Liver (tissue), 9 donors: ENCODE results near the gene USP30. TPM values are rescaled to one million over a fixed set of nuclear protein-coding genes. Genes with fewer than 3 reads are reported as not detected.

Source experiments
- DNase-seq: peaks from one replicate; pipeline ENCODE4 v3.0.0-alpha.2; 2017; ENCODE audit warnings: low spot score
- H3K27ac ChIP-seq, 2 donors: one replicate each; pipeline ENCODE4 v1.7.0; 2013; ENCODE audit warnings: inconsistent platforms in 2 of 2, low read length in 2 of 2, control low read depth in 1 of 2, low read depth in 1 of 2, mild to moderate bottlenecking in 1 of 2
- H3K27me3 ChIP-seq, 4 donors: one replicate each; pipeline versions ENCODE4 v1.6.1 to v1.7.0; 2013; ENCODE audit warnings: low read length in 3 of 4, inconsistent platforms in 1 of 4, mild to moderate bottlenecking in 1 of 4, moderate library complexity in 1 of 4; ENCODE audit not compliant: control insufficient read depth in 4 of 4, insufficient read depth in 4 of 4
- H3K36me3 ChIP-seq, 4 donors: one replicate each; pipeline versions ENCODE4 v1.6.1 to v1.7.0; 2013; ENCODE audit warnings: low read length in 3 of 4, mild to moderate bottlenecking in 3 of 4, low read depth in 1 of 4, moderate library complexity in 1 of 4; ENCODE audit not compliant: control insufficient read depth in 4 of 4, insufficient read depth in 3 of 4
- H3K4me1 ChIP-seq, 4 donors: one replicate each; pipeline versions ENCODE4 v1.6.1 to v1.7.0; 2013; ENCODE audit warnings: low read length in 3 of 4, mild to moderate bottlenecking in 3 of 4, moderate library complexity in 1 of 4; ENCODE audit not compliant: control insufficient read depth in 4 of 4, insufficient read depth in 4 of 4
- H3K4me3 ChIP-seq, 3 donors: one replicate each; pipeline versions ENCODE4 v1.6.1 to v1.7.0; 2013; ENCODE audit warnings: low read length in 3 of 3, control low read depth in 1 of 3, low read depth in 1 of 3, mild to moderate bottlenecking in 1 of 3
- H3K9ac ChIP-seq, 2 donors: one replicate each; pipeline ENCODE4 v1.7.0; 2013; ENCODE audit warnings: low read length in 2 of 2, mild to moderate bottlenecking in 2 of 2, moderate library complexity in 2 of 2, control low read depth in 1 of 2, low read depth in 1 of 2
- H3K9me3 ChIP-seq, 4 donors: one replicate each; pipeline versions ENCODE4 v1.6.1 to v1.7.0; 2013; ENCODE audit warnings: low read length in 3 of 4; ENCODE audit not compliant: control insufficient read depth in 4 of 4
- CTCF ChIP-seq: fragments of 150-350 bp; IDR thresholded peaks from 2 replicates; pipeline ENCODE4 v1.5.1; 2017; ENCODE audit warnings: improper control_type of control experiment, low read depth, low read length; ENCODE audit not compliant: missing input control
- EGR1 ChIP-seq, 2 donors: IDR thresholded peaks; 2 replicates each; pipeline ENCODE4 v1.6.1; 2016 to 2018; ENCODE audit warnings: antibody characterized with exemption in 2 of 2, low read depth in 2 of 2
- FOXA1 ChIP-seq: IDR thresholded peaks from 2 replicates; pipeline ENCODE4 v1.6.1; 2016; ENCODE audit warnings: antibody characterized with exemption
- FOXA2 ChIP-seq: IDR thresholded peaks from 2 replicates; pipeline ENCODE4 v1.6.1; 2016; ENCODE audit warnings: antibody characterized with exemption
- GABPA ChIP-seq, 2 donors: IDR thresholded peaks in 1 of 2; conservative IDR thresholded peaks in 1 of 2; 2 replicates each; pipeline ENCODE4 v1.6.1; 2016; ENCODE audit warnings: antibody characterized with exemption in 2 of 2, mild to moderate bottlenecking in 1 of 2, moderate library complexity in 1 of 2
- HNF4A ChIP-seq, 2 donors: conservative IDR thresholded peaks; 2 replicates each; pipeline ENCODE4 v1.6.1; 2016; ENCODE audit warnings: antibody characterized with exemption in 2 of 2, mild to moderate bottlenecking in 2 of 2
- HNF4G ChIP-seq: IDR thresholded peaks from 2 replicates; pipeline ENCODE4 v1.6.1; 2016; ENCODE audit warnings: antibody characterized with exemption
- JUND ChIP-seq, 2 donors: IDR thresholded peaks; 2 replicates each; pipeline ENCODE4 v1.6.1; 2016; ENCODE audit warnings: antibody characterized with exemption in 2 of 2
- MAX ChIP-seq: IDR thresholded peaks from 2 replicates; pipeline ENCODE4 v1.6.1; 2016; ENCODE audit warnings: antibody characterized with exemption
- NR2F2 ChIP-seq: IDR thresholded peaks from 2 replicates; pipeline ENCODE4 v1.6.1; 2016; ENCODE audit warnings: antibody characterized with exemption
- RAD21 ChIP-seq, 2 donors: IDR thresholded peaks; 2 replicates each; pipeline ENCODE4 v1.6.1; 2016; ENCODE audit warnings: antibody characterized with exemption in 2 of 2, mild to moderate bottlenecking in 2 of 2
- RXRA ChIP-seq, 2 donors: IDR thresholded peaks; 2 replicates each; pipeline ENCODE4 v1.6.1; 2017 to 2018; ENCODE audit warnings: antibody characterized with exemption in 2 of 2, mild to moderate bottlenecking in 1 of 2
- SP1 ChIP-seq: IDR thresholded peaks from 2 replicates; pipeline ENCODE4 v1.6.1; 2018; ENCODE audit warnings: antibody characterized with exemption, mild to moderate bottlenecking
- TAF1 ChIP-seq: conservative IDR thresholded peaks from 2 replicates; pipeline ENCODE4 v1.6.1; 2016; ENCODE audit warnings: antibody characterized with exemption, mild to moderate bottlenecking
- YY1 ChIP-seq: IDR thresholded peaks from 2 replicates; pipeline ENCODE4 v1.6.1; 2016; ENCODE audit warnings: antibody characterized with exemption, mild to moderate bottlenecking
- ZBTB33 ChIP-seq: IDR thresholded peaks from 2 replicates; pipeline ENCODE4 v1.6.1; 2016; ENCODE audit warnings: antibody characterized with exemption
- WGBS: extraction: QIAGEN DNeasy Blood & Tissue Kit; methylation state at CpG from one replicate; pipeline ENCODE4 v1.1.7; 2013; 5-methylcytosine and 5-hydroxymethylcytosine counted together
- polyA plus RNA-seq, 2 donors: library from polyadenylated mRNA; stranded (reverse) in 1 of 2; unstranded in 1 of 2; fragments of 200-250 nt in 1 of 2; fragments of >200 nt in 1 of 2; fragmentation: Nextera tagmentation in 1 of 2; extraction: Ambion mirVana in 1 of 2; gene quantifications; one replicate each; pipeline versions ENCODE4 v1.2.1 to v1.2.3, GENCODE V29; 2013 to 2015
- total RNA-seq, 2 donors: library from RNA; depleted of rRNA; stranded (reverse); fragments of >200 nt; gene quantifications; one replicate each; pipeline ENCODE4 v1.2.3, GENCODE V29; 2014
- TF ChIP-seq, protein P1 (sequence below): IDR thresholded peaks from 2 replicates; pipeline ENCODE4 v1.6.1; 2016; ENCODE audit warnings: antibody characterized with exemption, mild to moderate bottlenecking
- TF ChIP-seq, protein P2 (sequence below): IDR thresholded peaks from 2 replicates; pipeline ENCODE4 v1.6.1; 2016; ENCODE audit warnings: antibody characterized with exemption
- donor health status: healthy.
- donor health status: healthy.
- donor health status: healthy.
- donor health status: healthy.
- donor health status: healthy.

Gene USP30
- total and polyA plus RNA-seq, 4 donors: 6.4 to 12.1 (median 9.4) TPM

- Histone ChIP-seq H3K36me3 (peaks cover 0 to 10% (median 2%) of the 10 kb centered on the region in 4 donors), H3K9me3 (no peaks in the 10 kb centered on the region), H3K27me3 (no peaks in the 10 kb centered on the region), H3K9ac (no peak overlapping the region), H3K27ac (peak overlapping the region in 1 of 2 donors; percentile 10), H3K4me1 (peaks cover 8 to 84% (median 68%) of the 10 kb centered on the region in 4 donors), H3K4me3 (no peak overlapping the region)
- no peak for TF ChIP-seq SP1
- TF ChIP-seq RXRA (IDR thresholded peaks at IDR 0.05): no peak
- no peak for TF ChIP-seq CTCF
- TF ChIP-seq, protein P1, sequence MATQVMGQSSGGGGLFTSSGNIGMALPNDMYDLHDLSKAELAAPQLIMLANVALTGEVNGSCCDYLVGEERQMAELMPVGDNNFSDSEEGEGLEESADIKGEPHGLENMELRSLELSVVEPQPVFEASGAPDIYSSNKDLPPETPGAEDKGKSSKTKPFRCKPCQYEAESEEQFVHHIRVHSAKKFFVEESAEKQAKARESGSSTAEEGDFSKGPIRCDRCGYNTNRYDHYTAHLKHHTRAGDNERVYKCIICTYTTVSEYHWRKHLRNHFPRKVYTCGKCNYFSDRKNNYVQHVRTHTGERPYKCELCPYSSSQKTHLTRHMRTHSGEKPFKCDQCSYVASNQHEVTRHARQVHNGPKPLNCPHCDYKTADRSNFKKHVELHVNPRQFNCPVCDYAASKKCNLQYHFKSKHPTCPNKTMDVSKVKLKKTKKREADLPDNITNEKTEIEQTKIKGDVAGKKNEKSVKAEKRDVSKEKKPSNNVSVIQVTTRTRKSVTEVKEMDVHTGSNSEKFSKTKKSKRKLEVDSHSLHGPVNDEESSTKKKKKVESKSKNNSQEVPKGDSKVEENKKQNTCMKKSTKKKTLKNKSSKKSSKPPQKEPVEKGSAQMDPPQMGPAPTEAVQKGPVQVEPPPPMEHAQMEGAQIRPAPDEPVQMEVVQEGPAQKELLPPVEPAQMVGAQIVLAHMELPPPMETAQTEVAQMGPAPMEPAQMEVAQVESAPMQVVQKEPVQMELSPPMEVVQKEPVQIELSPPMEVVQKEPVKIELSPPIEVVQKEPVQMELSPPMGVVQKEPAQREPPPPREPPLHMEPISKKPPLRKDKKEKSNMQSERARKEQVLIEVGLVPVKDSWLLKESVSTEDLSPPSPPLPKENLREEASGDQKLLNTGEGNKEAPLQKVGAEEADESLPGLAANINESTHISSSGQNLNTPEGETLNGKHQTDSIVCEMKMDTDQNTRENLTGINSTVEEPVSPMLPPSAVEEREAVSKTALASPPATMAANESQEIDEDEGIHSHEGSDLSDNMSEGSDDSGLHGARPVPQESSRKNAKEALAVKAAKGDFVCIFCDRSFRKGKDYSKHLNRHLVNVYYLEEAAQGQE: no peak
- no peak for TF ChIP-seq GABPA (IDR thresholded peaks at IDR 0.05 in 1 of 2, conservative IDR thresholded peaks at IDR 0.05 in 1 of 2)
- no peak for TF ChIP-seq FOXA1
- no peak for TF ChIP-seq TAF1
- TF ChIP-seq YY1: no peak
- TF ChIP-seq RAD21 (IDR thresholded peaks at IDR 0.05): no peak
- no peak for TF ChIP-seq HNF4A (conservative IDR thresholded peaks at IDR 0.05)
- TF ChIP-seq ZBTB33: no peak
- no peak for TF ChIP-seq MAX
- TF ChIP-seq NR2F2: no peak
- no peak for TF ChIP-seq FOXA2
- no peak for TF ChIP-seq JUND (IDR thresholded peaks at IDR 0.05)
- no peak for TF ChIP-seq HNF4G
- TF ChIP-seq EGR1 (IDR thresholded peaks at IDR 0.05; ENCODE audit: low read depth in 2 of 2): no peak
- TF ChIP-seq, protein P2, sequence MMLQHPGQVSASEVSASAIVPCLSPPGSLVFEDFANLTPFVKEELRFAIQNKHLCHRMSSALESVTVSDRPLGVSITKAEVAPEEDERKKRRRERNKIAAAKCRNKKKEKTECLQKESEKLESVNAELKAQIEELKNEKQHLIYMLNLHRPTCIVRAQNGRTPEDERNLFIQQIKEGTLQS: no peak
- DNase-seq: no peak
- 85% methylated on average over 6 of the region's 6 CpGs for WGBS
Observed at GRCh38 chr12:109088818-109089217, 36.4 kb downstream of the USP30 start.
